Measurements from ENCODE around the gene PPP1R16B. TPM values are rescaled to one million over a fixed set of nuclear protein-coding genes. Genes with fewer than 3 reads are reported as not detected.
A peak's percentile ranks its signal among the peaks of the same experiment; 100 is the strongest.

The PPP1R16B gene
- total and polyA plus RNA-seq, 2 of the 8 experiments (the other 6 are each of a cell fraction or from before 2014, with no cell fraction given), result 2.6 to 8.9 TPM

GRCh38 chr20:38870733-38871559, 65.4 kb downstream of the PPP1R16B start:
- Histone ChIP-seq H3K14ac (ENCODE audit: insufficient read length) (no peak overlapping the region), H3K4ac (replicated peaks; ENCODE audit: insufficient read length, low read depth, low read length) (no peak overlapping the region), H4K91ac (replicated peaks; ENCODE audit: insufficient read length, low read length) (no peak overlapping the region), H2AFZ (ENCODE audit: low read length) (no peak overlapping the region), H2BK20ac (ENCODE audit: low read length) (peak overlapping the region; percentile 86; the same call in 1 of the 2 replicates), H3K9ac (replicated peaks in 1 of 4; ENCODE audit: extremely low read depth in 1 of 4, low read depth in 3 of 4, low read length in 3 of 4) (no peak overlapping the region), H3K79me1 (ENCODE audit: low read depth, low read length) (peaks cover 4% of the 10 kb centered on the region; the same call in 1 of the 2 replicates), H4K8ac (ENCODE audit: extremely low read depth, insufficient read depth, low read length) (no peak overlapping the region; the same call in 1 of the 2 replicates), H3K79me2 (ENCODE audit: control insufficient read depth in 1 of 2, insufficient read depth in 2 of 2, low read length in 2 of 2) (no peaks in the 10 kb centered on the region), H2BK12ac (ENCODE audit: low read depth, low read length) (0 out of 2 replicates have a peak overlapping the region, but pooled peaks have one; percentile 50), H3K23me2 (ENCODE audit: low read depth, low read length) (no peaks in the 10 kb centered on the region), H3K4me3 (ENCODE audit: extremely low read depth in 1 of 4, insufficient read depth in 2 of 4, low read depth in 3 of 4, low read length in 4 of 4) (no peak overlapping the region), H3K4me2 (ENCODE audit: insufficient read depth in 1 of 2, low read depth in 2 of 2, low read length in 2 of 2) (peak overlapping the region in 1 of 2 experiments; percentile 1; a peak in 1 of 4 replicates), H3K4me1 (replicated peaks in 1 of 4; ENCODE audit: control insufficient read depth in 3 of 4, insufficient read depth in 4 of 4, low read length in 3 of 4) (peaks cover 0 to 15% (median 5%) of the 10 kb centered on the region in 4 experiments; a peak in 6 of 7 replicates), H3K56ac (replicated peaks; ENCODE audit: insufficient read length, low read depth, low read length) (no peak overlapping the region), H4K20me1 (replicated peaks in 1 of 2; ENCODE audit: control insufficient read depth in 1 of 2, insufficient read depth in 2 of 2, low read length in 2 of 2) (no peaks in the 10 kb centered on the region), H3K36me3 (ENCODE audit: control insufficient read depth in 2 of 4, insufficient read depth in 4 of 4, low read length in 3 of 4) (no peaks in the 10 kb centered on the region), H3K27me3 (replicated peaks in 1 of 4; ENCODE audit: control insufficient read depth in 3 of 4, extremely low read depth in 1 of 4, insufficient read depth in 3 of 4, low read length in 3 of 4) (no peaks in the 10 kb centered on the region), H2AK5ac (ENCODE audit: low read depth, low read length) (no peak overlapping the region), H3K23ac (ENCODE audit: insufficient read length) (no peak overlapping the region), H2BK5ac (ENCODE audit: low read depth, low read length) (peak overlapping the region; percentile 75), H4K5ac (ENCODE audit: insufficient read length, low read depth, low read length) (no peak overlapping the region), H2BK15ac (ENCODE audit: low read length) (peak overlapping the region; percentile 72; the same call in 1 of the 2 replicates), H3K9me3 (ENCODE audit: insufficient read depth in 2 of 2, low read depth in 1 of 2, low read length in 1 of 2) (no peaks in the 10 kb centered on the region), H3K18ac (ENCODE audit: extremely low read depth, low read length) (no peak overlapping the region; the same call in 1 of the 2 replicates), H2BK120ac (replicated peaks; ENCODE audit: low read depth, low read length) (no peak overlapping the region), H3K27ac (ENCODE audit: low read depth, low read length) (no peak overlapping the region)
- CTCF ChIA-PET (ENCODE audit: partially characterized antibody), result interaction anchor here (1.4 to 4.9 kb wide), 3 partner anchors 10 to 21 kb away, joined by 3 to 29 read pairs (median 3); no protein-coding TSS in a partner anchor
- 80% methylated on average over 12 of the region's 12 CpGs; no CpG with 5 or more reads in 1 of the 2 experiments for WGBS, 2 experiments (ENCODE audit: extremely low coverage in 1 of 2, insufficient coverage in 1 of 2, insufficient read length in 1 of 2, insufficient replicate concordance in 2 of 2, low coverage in 1 of 2, low lambda C conversion rate in 2 of 2, missing lambda C conversion rate in 1 of 2)
- no peak for DNase-seq (ENCODE audit: low read depth in 1 of 2, low spot score in 2 of 2)
- no peak for FAIRE-seq
- POLR2A ChIA-PET (ENCODE audit: partially characterized antibody), result interaction anchor here (0.8 kb wide), 2 partner anchors 55 to 98 kb away, joined by 3 read pairs; partner anchors contain the start of gene FAM83D
- TF ChIP-seq RNF2 (IDR thresholded peaks at IDR 0.05; ENCODE audit: borderline replicate concordance, low read depth, low read length, missing control alignments, poor library complexity, severe bottlenecking) (no peak), POLR2AphosphoS5 (IDR thresholded peaks at IDR 0.05; ENCODE audit: low read depth, low read length) (no peak), ATF3 (IDR thresholded peaks at IDR 0.05; ENCODE audit: insufficient read depth, low read depth, low read length) (no peak), SP1 (IDR thresholded peaks at IDR 0.05; ENCODE audit: low read depth, low read length) (no peak), BCL11A (IDR thresholded peaks at IDR 0.05; ENCODE audit: low read depth in 2 of 2, low read length in 2 of 2) (no peak)
